ENCODE data around the gene TUBB6.

GRCh38 chr18:12291161-12291560, 16.9 kb upstream of the TUBB6 start:
- TF ChIP-seq CTCF (IDR thresholded peaks at IDR 0.05): no peak
- no peak for TF ChIP-seq POLR2A (IDR thresholded peaks at IDR 0.05)

All from upper lobe of left lung (tissue), 4 donors.